Measurements from ENCODE around the gene DND1.
"Not testable (repeated sequence)": the region's sequence is repeated elsewhere in the genome, so short reads cannot be mapped to it uniquely, and the experiment has no call there.

Gene DND1

DNA sequence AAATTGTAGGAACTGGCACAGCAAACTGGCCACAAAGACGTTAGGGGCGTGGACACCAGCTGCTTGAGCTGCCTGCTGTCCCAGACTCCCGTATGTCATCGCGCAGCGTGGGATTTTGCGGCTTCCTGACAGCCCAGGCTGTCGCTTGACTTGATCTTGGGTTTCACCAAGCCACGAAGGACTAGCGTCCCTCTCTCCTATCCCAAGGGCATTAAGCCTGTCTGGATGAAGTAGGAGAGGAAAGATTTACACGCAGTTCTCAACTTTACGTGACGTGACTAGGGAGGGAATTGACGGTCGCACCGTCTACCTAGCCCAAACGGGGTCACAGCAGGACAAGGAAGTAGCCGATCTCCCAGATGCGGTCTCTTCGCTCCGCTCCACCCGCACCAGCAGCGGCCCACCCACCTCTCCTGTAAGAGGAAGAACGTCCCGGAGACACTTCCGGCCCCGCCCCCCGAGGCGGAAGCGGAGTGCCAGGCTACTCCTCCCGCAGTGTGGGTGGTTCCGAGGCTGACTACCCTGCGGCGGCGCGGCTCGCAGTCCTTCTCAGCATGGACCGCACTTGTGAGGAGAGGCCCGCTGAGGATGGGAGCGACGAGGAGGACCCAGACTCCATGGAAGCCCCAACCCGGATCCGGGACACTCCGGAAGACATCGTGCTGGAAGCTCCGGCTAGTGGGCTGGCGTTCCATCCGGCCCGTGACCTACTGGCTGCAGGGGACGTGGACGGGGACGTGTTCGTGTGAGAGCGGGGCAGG, 8.8 kb downstream of the DND1 start, which contains the start of gene WDR55:
Gene WDR55 (plus strand): TSS at position 546 of the 761 bp plus-strand sequence. CDS start 9 bp downstream, at position 555.
- H3K4me3 ChIP-seq (replicated peaks in 1 of 2; ENCODE audit: low read depth in 2 of 2, low read length in 2 of 2) = peak within 1 kb of the TSS; percentile 78 to 92
- peak; percentile 91 to 93 for DNase-seq (ENCODE audit: low read depth in 2 of 2)
- TF ChIP-seq, protein P1, sequence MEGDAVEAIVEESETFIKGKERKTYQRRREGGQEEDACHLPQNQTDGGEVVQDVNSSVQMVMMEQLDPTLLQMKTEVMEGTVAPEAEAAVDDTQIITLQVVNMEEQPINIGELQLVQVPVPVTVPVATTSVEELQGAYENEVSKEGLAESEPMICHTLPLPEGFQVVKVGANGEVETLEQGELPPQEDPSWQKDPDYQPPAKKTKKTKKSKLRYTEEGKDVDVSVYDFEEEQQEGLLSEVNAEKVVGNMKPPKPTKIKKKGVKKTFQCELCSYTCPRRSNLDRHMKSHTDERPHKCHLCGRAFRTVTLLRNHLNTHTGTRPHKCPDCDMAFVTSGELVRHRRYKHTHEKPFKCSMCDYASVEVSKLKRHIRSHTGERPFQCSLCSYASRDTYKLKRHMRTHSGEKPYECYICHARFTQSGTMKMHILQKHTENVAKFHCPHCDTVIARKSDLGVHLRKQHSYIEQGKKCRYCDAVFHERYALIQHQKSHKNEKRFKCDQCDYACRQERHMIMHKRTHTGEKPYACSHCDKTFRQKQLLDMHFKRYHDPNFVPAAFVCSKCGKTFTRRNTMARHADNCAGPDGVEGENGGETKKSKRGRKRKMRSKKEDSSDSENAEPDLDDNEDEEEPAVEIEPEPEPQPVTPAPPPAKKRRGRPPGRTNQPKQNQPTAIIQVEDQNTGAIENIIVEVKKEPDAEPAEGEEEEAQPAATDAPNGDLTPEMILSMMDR (IDR thresholded peaks at IDR 0.05; ENCODE audit: low read depth, low read length) = no peak

DNA sequence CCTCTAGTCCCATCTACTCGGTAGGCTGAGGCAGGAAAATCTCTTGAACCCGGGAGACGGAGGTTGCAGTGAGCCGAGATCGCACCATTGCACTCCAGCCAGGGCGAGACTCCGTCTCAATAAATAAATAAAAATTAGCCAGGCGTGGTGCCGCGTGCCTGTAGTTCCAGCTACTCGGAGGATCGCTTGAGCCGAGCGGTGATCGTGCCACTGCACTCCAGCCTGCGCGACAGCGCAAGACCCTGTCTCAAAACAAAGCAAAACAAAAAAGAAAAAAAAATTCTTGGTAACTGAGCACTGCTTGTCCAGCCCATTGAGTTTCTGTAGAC, 9.4 kb downstream of the DND1 start:
- TF ChIP-seq, protein P1 (IDR thresholded peaks at IDR 0.05; ENCODE audit: low read depth, low read length) = no peak

DNA sequence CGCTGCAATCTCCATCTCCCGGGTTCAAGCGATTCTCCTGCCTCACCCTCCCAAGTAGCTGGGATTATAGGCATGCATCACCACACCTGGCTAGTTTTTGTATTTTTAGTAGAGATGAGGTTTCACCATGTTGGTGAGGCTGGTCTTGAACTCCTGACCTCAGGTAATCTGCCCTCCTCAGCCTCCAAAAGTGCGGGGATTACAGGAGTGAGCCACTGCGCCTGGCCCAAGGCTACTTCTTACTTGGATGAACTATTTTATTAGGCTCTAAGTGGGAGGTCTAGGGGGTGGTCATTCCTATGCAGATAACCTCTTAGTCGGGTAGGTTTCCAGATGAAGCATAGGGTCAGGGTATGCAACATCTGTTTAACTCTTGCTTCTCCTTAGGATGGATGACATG, 13.0 kb downstream of the DND1 start:
- not testable (repeated sequence) for H3K4me3 ChIP-seq (replicated peaks in 1 of 2; ENCODE audit: low read depth in 2 of 2, low read length in 2 of 2); DNase-seq (ENCODE audit: low read depth in 2 of 2)

More for the DNA sequence above, 9.4 kb downstream of the DND1 start:
- no peak for DNase-seq (ENCODE audit: low read depth in 2 of 2)
- peak overlapping the region; percentile 78 to 92 for H3K4me3 ChIP-seq (replicated peaks in 1 of 2; ENCODE audit: low read depth in 2 of 2, low read length in 2 of 2)

- H3K4me3 ChIP-seq (replicated peaks in 1 of 2; ENCODE audit: low read depth in 2 of 2, low read length in 2 of 2) = no peak overlapping the region
- DNase-seq (ENCODE audit: low read depth in 2 of 2) = no peak
Measured at GRCh38 chr5:140658870-140659269, 14.5 kb downstream of the DND1 start.

GRCh38 chr5:140647042-140647419, 26.3 kb downstream of the DND1 start:
- TF ChIP-seq, protein P1 (IDR thresholded peaks at IDR 0.05; ENCODE audit: low read depth, low read length) = no peak
- H3K4me3 ChIP-seq (replicated peaks in 1 of 2; ENCODE audit: low read depth in 2 of 2, low read length in 2 of 2) = peak overlapping the region; percentile 81 to 89
- DNase-seq (ENCODE audit: low read depth in 2 of 2) = peak in 1 of 2 donors; percentile 7

More at GRCh38 chr5:140658870-140659269, 14.5 kb downstream of the DND1 start:
- TF ChIP-seq, protein P1 (IDR thresholded peaks at IDR 0.05; ENCODE audit: low read depth, low read length) = no peak

DNA sequence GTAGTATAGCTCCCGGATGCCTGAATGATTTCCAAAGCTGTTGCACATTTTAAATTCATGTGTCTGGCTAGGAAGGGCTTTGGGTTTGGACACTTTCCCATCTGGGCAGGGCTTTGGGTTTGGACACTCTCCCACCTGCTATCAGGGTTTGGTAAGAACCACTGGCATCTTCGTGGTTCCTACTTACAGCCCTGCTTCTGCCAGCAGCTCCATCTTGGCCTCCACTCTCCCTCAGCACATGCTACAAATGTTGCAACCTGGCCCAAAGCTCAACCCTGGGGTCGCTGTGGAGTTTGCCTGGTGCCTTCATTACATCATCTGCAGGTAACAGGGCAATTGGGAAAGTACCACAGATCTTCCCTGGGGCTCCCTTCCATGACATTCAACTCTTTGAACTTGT, 30.7 kb downstream of the DND1 start:
- TF ChIP-seq, protein P1 (IDR thresholded peaks at IDR 0.05; ENCODE audit: low read depth, low read length) = no peak
- H3K4me3 ChIP-seq (replicated peaks in 1 of 2; ENCODE audit: low read depth in 2 of 2, low read length in 2 of 2) = no peak overlapping the region
- DNase-seq (ENCODE audit: low read depth in 2 of 2) = peak; percentile 6 to 90

DNA sequence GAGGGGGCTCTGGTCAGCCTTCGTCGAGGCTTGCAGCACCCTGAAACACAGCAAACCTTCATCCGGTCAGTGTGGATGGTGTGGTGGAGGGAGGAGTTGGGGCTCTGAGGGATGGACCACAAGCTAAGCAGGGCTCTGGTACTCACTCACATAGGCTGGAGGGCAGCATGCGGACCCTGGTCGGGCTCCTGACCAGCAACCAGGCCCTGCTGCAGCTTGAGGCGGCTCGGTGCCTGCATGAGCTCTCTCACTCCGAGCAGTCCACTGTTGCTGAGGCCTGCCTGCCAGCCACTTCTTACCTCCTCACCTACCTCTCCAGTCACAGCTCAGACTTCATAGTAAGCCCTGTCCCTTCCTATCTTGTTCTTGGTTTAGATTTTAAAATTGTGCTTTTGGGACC, 31.7 kb downstream of the DND1 start:
- no peak overlapping the region for H3K4me3 ChIP-seq (replicated peaks in 1 of 2; ENCODE audit: low read depth in 2 of 2, low read length in 2 of 2)
- DNase-seq (ENCODE audit: low read depth in 2 of 2) = no peak
- TF ChIP-seq, protein P1 (IDR thresholded peaks at IDR 0.05; ENCODE audit: low read depth, low read length) = no peak
